ENCODE measurements around the gene CFAP90. TPM values are rescaled to one million over a fixed set of nuclear protein-coding genes. Genes with fewer than 3 reads are reported as not detected.

CFAP90 gene
- total RNA-seq, 2 experiments from 2014 or later, result not detected

- TF ChIP-seq CTCF (IDR thresholded peaks at IDR 0.05), result no peak
- Histone ChIP-seq H3K27me3 (ENCODE audit: control insufficient read depth in 1 of 2, insufficient read depth in 2 of 2, low read length in 2 of 2) (peaks cover 4 to 11% of the 10 kb centered on the region in 2 experiments), H3K27ac (ENCODE audit: low read depth in 1 of 2, low read length in 2 of 2) (no peak overlapping the region), H3K36me3 (ENCODE audit: insufficient read depth, low read length) (no peaks in the 10 kb centered on the region), H3K4me1 (ENCODE audit: insufficient read depth, low read length) (no peaks in the 10 kb centered on the region), H3K9me3 (ENCODE audit: control insufficient read depth in 1 of 2, insufficient read depth in 1 of 2, low read length in 2 of 2) (no peaks in the 10 kb centered on the region), H3K4me3 (ENCODE audit: low read length) (no peak overlapping the region)
- Mint-ChIP-seq H3K36me3 (ENCODE audit: low read depth) (no peaks in the 10 kb centered on the region), H3K4me3 (no peak overlapping the region), H3K27me3 (peaks cover 60% of the 10 kb centered on the region), H3K4me1 (ENCODE audit: low read depth) (no peaks in the 10 kb centered on the region), H3K27ac (no peak overlapping the region), H3K9me3 (no peaks in the 10 kb centered on the region)
- DNase-seq, result no peak
- ChIA-PET POLR2A (no interaction called here), CTCF (no interaction called here)
- intact Hi-C loops (cut with DNase I, micrococcal nuclease), result no loop called here
- ATAC-seq (ENCODE audit: poor library complexity), result no peak
Measured at GRCh38 chr5:7808998-7809397, 41.9 kb downstream of the CFAP90 start.

GRCh38 chr5:7805379-7805778 lies 45.6 kb downstream of the CFAP90 start:
- no peak for TF ChIP-seq CTCF (IDR thresholded peaks at IDR 0.05)
- Mint-ChIP-seq H3K4me3 (no peak overlapping the region), H3K4me1 (ENCODE audit: low read depth) (no peaks in the 10 kb centered on the region), H3K9me3 (no peaks in the 10 kb centered on the region), H3K27me3 (peaks cover 53% of the 10 kb centered on the region), H3K27ac (no peak overlapping the region), H3K36me3 (ENCODE audit: low read depth) (no peaks in the 10 kb centered on the region)
- CTCF ChIA-PET, result no interaction called here
- Histone ChIP-seq H3K4me1 (ENCODE audit: insufficient read depth, low read length) (no peaks in the 10 kb centered on the region), H3K27me3 (ENCODE audit: control insufficient read depth in 1 of 2, insufficient read depth in 2 of 2, low read length in 2 of 2) (peaks cover 0 to 6% of the 10 kb centered on the region in 2 experiments), H3K9me3 (ENCODE audit: control insufficient read depth in 1 of 2, insufficient read depth in 1 of 2, low read length in 2 of 2) (no peaks in the 10 kb centered on the region), H3K4me3 (ENCODE audit: low read length) (no peak overlapping the region), H3K27ac (ENCODE audit: low read depth in 1 of 2, low read length in 2 of 2) (no peak overlapping the region), H3K36me3 (ENCODE audit: insufficient read depth, low read length) (no peaks in the 10 kb centered on the region)
- DNase-seq, result no peak
- intact Hi-C loops (cut with DNase I, micrococcal nuclease), result no loop called here
- POLR2A ChIA-PET, result no interaction called here
- ATAC-seq (ENCODE audit: poor library complexity), result no peak

- no peak for TF ChIP-seq CTCF (IDR thresholded peaks at IDR 0.05)
- H3K27ac Mint-ChIP-seq, result no peak overlapping the region
- ATAC-seq (ENCODE audit: poor library complexity) (no peak), DNase-seq (no peak)
- no peak overlapping the region for H3K4me3 Mint-ChIP-seq
- Histone ChIP-seq H3K9me3 (ENCODE audit: control insufficient read depth in 1 of 2, insufficient read depth in 1 of 2, low read length in 2 of 2) (no peaks in the 10 kb centered on the region), H3K27me3 (ENCODE audit: control insufficient read depth in 1 of 2, insufficient read depth in 2 of 2, low read length in 2 of 2) (no peaks in the 10 kb centered on the region), H3K27ac (ENCODE audit: low read depth in 1 of 2, low read length in 2 of 2) (no peak overlapping the region), H3K4me1 (ENCODE audit: insufficient read depth, low read length) (no peaks in the 10 kb centered on the region), H3K4me3 (ENCODE audit: low read length) (no peak overlapping the region), H3K36me3 (ENCODE audit: insufficient read depth, low read length) (no peaks in the 10 kb centered on the region)
- no peaks in the 10 kb centered on the region for H3K4me1 Mint-ChIP-seq (ENCODE audit: low read depth)
- no peaks in the 10 kb centered on the region for H3K9me3 Mint-ChIP-seq
- intact Hi-C loops (cut with DNase I, micrococcal nuclease), result no loop called here
- ChIA-PET POLR2A (no interaction called here), CTCF (no interaction called here)
- H3K27me3 Mint-ChIP-seq, result peaks cover 49% of the 10 kb centered on the region
- H3K36me3 Mint-ChIP-seq (ENCODE audit: low read depth), result no peaks in the 10 kb centered on the region
Measured at GRCh38 chr5:7803937-7804336, 47.0 kb downstream of the CFAP90 start.
